ENCODE data around the gene ALPK3. TPM values are rescaled to one million over a fixed set of nuclear protein-coding genes. Genes with fewer than 3 reads are reported as not detected.
A peak's percentile ranks its signal among the peaks of the same experiment; 100 is the strongest.

Gene ALPK3
- total RNA-seq, 3 donors from 2014 or later (not counting 1 experiment from before 2014, with no cell fraction given), result 0.35 to 1.1 (median 0.63) TPM

DNA sequence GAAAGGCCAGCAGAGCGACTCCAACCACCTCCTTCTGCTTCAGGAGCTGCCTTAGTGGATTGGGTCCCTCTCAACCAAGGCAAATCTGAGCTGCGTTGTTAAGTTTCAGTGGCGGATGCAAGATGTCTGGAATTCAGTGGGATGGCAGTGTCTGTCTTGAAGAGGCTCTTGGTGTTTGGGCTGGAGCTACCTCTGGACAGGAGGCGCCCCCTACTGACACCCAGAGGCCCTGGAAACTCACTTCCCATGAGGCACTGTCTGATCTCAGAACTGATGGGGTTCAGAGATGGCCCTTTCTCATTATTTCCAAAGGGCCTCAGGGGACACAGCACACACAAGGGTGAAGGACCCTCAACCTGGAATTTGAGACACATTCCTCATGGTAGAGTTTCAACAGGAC lies 61.3 kb downstream of the ALPK3 start:
- intact Hi-C loops (cut with micrococcal nuclease), result loop anchor here (1.0 to 2.0 kb wide), 2 partner anchors 224 to 290 kb away; partner anchors contain the start of gene WDR73
- no peaks in the 10 kb centered on the region for H3K4me1 ChIP-seq (ENCODE audit: control insufficient read depth, insufficient read depth, low read length)
- Mint-ChIP-seq H3K9me3 (no peaks in the 10 kb centered on the region), H3K4me1 (peaks cover 0 to 6% of the 10 kb centered on the region in 2 donors), H3K4me3 (no peak overlapping the region), H3K36me3 (no peaks in the 10 kb centered on the region), H3K27ac (no peak overlapping the region), H3K27me3 (ENCODE audit: low read depth in 2 of 2) (no peaks in the 10 kb centered on the region)
- DNase-seq, result peak; percentile 45 to 72
- no peaks in the 10 kb centered on the region for H3K27me3 ChIP-seq (ENCODE audit: control insufficient read depth, insufficient read depth, low read length)
- no peak overlapping the region for H3K27ac ChIP-seq (ENCODE audit: low read length)
- 73% methylated on average over 4 of the region's 4 CpGs for WGBS (ENCODE audit: insufficient coverage)
- peak; percentile 29 for TF ChIP-seq CTCF (IDR thresholded peaks at IDR 0.05)
- peak; percentile 64 to 77 (median 77) for ATAC-seq
- no peaks in the 10 kb centered on the region for H3K9me3 ChIP-seq (ENCODE audit: control insufficient read depth, insufficient read depth, low read length)
- no peak overlapping the region for H3K4me3 ChIP-seq (ENCODE audit: low read length)
- H3K36me3 ChIP-seq (ENCODE audit: control insufficient read depth, insufficient read depth, low read length), result no peaks in the 10 kb centered on the region

DNA sequence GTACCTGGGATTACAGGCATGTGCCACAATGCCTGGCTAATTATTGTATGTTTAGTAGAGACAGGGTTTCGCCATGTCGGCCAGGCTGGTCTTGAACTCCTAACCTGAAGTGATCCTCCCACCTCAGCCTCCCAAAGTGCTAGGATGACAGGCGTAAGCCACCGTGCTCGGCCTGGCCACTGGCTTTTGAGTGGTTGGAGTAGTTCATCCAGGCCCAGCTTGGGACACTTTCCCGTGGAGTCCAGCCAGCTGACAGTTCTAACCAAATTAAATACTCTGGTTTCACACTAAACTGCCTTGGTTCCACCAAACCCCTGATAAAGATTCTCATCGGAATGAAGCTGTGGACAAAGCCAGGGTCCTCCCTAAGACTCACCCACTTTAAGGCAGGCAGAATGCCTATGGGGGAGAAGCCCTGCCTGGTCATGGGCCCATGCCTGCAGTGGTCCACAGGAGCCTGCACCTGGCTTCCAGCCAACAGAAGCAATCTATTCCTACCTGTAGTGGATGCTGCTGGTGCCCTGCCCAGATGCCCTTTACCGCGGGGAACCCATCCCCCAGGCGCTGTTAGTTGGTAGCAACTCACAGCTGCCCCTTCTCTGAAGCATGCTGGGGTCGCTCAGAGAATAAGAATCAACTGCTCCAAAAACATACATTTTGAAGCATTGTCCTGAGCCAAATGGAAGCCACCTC lies 62.1 kb downstream of the ALPK3 start:
- intact Hi-C loops (cut with micrococcal nuclease), result loop anchor here (2.0 kb wide), 1 partner anchor 224 kb away; the partner anchor contains the start of gene WDR73
- H3K36me3 Mint-ChIP-seq, result no peaks in the 10 kb centered on the region
- Histone ChIP-seq H3K9me3 (ENCODE audit: control insufficient read depth, insufficient read depth, low read length) (no peaks in the 10 kb centered on the region), H3K27me3 (ENCODE audit: control insufficient read depth, insufficient read depth, low read length) (no peaks in the 10 kb centered on the region), H3K4me3 (ENCODE audit: low read length) (no peak overlapping the region), H3K36me3 (ENCODE audit: control insufficient read depth, insufficient read depth, low read length) (no peaks in the 10 kb centered on the region), H3K27ac (ENCODE audit: low read length) (no peak overlapping the region), H3K4me1 (ENCODE audit: control insufficient read depth, insufficient read depth, low read length) (no peaks in the 10 kb centered on the region)
- no peaks in the 10 kb centered on the region for H3K9me3 Mint-ChIP-seq
- no peaks in the 10 kb centered on the region for H3K4me1 Mint-ChIP-seq
- DNase-seq (no peak), ATAC-seq (no peak)
- no peak for TF ChIP-seq CTCF (IDR thresholded peaks at IDR 0.05)
- no peaks in the 10 kb centered on the region for H3K27me3 Mint-ChIP-seq (ENCODE audit: low read depth in 2 of 2)
- H3K4me3 Mint-ChIP-seq, result no peak overlapping the region
- WGBS (ENCODE audit: insufficient coverage), result 96% methylated on average over 9 of the region's 11 CpGs
- no peak overlapping the region for H3K27ac Mint-ChIP-seq

DNA sequence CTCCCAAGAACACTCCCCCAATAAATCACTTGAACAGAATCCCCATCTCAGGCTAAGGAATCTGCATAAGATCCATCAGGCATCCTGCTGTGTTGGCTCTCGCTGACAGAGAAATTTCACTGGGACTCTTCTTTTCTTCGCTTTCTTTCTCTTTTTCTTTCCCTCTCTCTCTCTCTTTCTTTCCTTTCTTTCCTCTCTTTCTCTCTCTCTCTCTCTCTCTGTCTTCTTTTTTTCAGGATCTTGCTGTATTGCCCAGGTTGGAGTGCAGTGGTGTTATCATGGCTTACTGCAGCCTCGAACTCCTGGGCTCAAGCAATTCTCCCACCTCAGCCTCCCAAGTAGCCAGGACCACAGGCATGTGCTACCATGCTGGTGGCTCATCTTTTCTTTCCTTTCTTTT lies 62.9 kb downstream of the ALPK3 start:
- Histone ChIP-seq H3K27ac (ENCODE audit: low read length) (no peak overlapping the region), H3K9me3 (ENCODE audit: control insufficient read depth, insufficient read depth, low read length) (no peaks in the 10 kb centered on the region), H3K27me3 (ENCODE audit: control insufficient read depth, insufficient read depth, low read length) (no peaks in the 10 kb centered on the region), H3K4me3 (ENCODE audit: low read length) (no peak overlapping the region), H3K36me3 (ENCODE audit: control insufficient read depth, insufficient read depth, low read length) (no peaks in the 10 kb centered on the region), H3K4me1 (ENCODE audit: control insufficient read depth, insufficient read depth, low read length) (no peaks in the 10 kb centered on the region)
- H3K9me3 Mint-ChIP-seq, result no peaks in the 10 kb centered on the region
- no peaks in the 10 kb centered on the region for H3K4me1 Mint-ChIP-seq
- TF ChIP-seq CTCF (IDR thresholded peaks at IDR 0.05), result no peak
- intact Hi-C loops (cut with micrococcal nuclease), result no loop called here
- no peak overlapping the region for H3K4me3 Mint-ChIP-seq
- DNase-seq, result no peak
- no peak for ATAC-seq
- H3K36me3 Mint-ChIP-seq, result no peaks in the 10 kb centered on the region
- H3K27ac Mint-ChIP-seq, result no peak overlapping the region
- 100% methylated on average over 3 of the region's 3 CpGs for WGBS (ENCODE audit: insufficient coverage)
- peaks cover 0 to 2% of the 10 kb centered on the region in 2 donors for H3K27me3 Mint-ChIP-seq (ENCODE audit: low read depth in 2 of 2)

Measured in natural killer cell (primary cell).